Measurements from ENCODE around the gene IRF7.

Gene IRF7

DNA sequence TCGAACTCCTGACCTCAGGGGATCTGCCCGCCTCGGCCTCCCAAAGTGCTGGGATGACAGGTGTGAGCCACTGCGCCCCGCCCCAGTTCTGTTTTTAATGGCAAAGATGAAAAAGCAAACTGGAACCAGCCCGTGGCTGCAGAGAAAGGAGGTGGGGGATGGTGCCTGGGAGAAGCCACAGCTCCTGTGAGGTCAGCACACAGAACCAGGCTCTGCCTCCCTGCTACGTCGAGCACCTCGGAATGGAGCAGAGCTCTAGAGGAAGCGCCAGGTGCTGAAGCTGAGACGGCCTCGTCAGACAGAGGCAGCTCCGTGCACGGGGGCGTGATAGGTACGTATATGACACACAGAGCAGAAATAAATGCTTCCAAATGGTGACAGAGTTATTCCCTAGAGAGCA, 29.8 kb upstream of the IRF7 start:
- Histone ChIP-seq H3K4me2 (ENCODE audit: low read length) (no peak overlapping the region), H3K27me3 (ENCODE audit: low read depth, low read length) (no peaks in the 10 kb centered on the region), H4K20me1 (ENCODE audit: insufficient read depth, low read length) (no peaks in the 10 kb centered on the region), H3K36me3 (replicated peaks; ENCODE audit: low read depth, low read length) (peaks cover 10% of the 10 kb centered on the region), H3K79me2 (ENCODE audit: low read length) (no peaks in the 10 kb centered on the region), H3K9me3 (ENCODE audit: insufficient read depth, low read length) (no peaks in the 10 kb centered on the region), H2AFZ (ENCODE audit: low read depth, low read length) (no peak overlapping the region), H3K27ac (ENCODE audit: low read length) (no peak overlapping the region), H3K4me1 (ENCODE audit: low read length) (no peaks in the 10 kb centered on the region), H3K4me3 (ENCODE audit: low read length) (no peak overlapping the region), H3K9ac (ENCODE audit: low read length) (no peak overlapping the region)
- TF ChIP-seq, protein P1, sequence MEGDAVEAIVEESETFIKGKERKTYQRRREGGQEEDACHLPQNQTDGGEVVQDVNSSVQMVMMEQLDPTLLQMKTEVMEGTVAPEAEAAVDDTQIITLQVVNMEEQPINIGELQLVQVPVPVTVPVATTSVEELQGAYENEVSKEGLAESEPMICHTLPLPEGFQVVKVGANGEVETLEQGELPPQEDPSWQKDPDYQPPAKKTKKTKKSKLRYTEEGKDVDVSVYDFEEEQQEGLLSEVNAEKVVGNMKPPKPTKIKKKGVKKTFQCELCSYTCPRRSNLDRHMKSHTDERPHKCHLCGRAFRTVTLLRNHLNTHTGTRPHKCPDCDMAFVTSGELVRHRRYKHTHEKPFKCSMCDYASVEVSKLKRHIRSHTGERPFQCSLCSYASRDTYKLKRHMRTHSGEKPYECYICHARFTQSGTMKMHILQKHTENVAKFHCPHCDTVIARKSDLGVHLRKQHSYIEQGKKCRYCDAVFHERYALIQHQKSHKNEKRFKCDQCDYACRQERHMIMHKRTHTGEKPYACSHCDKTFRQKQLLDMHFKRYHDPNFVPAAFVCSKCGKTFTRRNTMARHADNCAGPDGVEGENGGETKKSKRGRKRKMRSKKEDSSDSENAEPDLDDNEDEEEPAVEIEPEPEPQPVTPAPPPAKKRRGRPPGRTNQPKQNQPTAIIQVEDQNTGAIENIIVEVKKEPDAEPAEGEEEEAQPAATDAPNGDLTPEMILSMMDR (IDR thresholded peaks at IDR 0.05; ENCODE audit: low read depth, low read length) = no peak
- TF ChIP-seq EZH2phosphoT487 (IDR thresholded peaks at IDR 0.05; ENCODE audit: low read depth) = no peak

DNA sequence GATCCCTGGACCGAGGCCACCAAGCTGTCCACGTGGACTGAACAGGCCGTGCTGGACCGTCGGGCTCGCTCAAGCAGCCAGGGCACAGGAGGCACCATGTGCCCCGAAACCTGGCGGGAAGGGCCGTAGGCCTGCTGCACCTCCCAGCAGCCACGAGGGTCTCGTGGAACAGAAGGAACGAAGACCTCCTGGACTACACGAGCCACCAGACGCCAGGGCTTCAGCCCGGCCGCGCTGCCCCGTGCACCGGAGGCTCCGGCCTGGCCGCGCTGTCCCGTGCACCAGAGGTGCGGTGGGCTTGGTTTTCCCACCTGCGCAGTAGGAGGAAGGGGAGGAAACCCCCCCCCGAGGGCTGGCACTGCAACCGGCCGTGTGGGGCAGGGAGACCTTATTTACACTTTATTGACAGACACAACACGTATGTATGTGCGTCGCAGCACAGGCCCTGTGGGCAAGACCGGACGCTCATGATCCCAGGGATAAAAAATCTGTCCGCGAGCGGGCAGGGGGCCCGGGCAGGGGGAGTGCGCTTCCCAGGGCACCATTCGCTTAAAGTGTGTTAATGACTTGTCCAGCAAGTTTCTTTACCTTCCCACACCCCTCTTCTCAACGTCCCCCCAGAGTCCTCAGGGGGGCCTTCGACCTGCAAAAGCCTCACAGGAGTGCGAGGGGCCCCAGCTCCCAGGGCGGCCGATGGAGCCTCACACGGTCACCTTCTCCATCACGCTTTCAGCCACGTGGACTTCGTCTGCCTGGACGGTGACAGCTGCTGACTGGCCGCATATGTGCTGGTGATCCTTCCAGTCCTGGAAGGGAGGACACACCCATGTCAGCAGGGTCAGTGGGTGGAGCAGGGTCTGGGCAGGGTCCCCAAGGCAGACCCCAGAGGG, 28.3 kb upstream of the IRF7 start:
- no peaks in the 10 kb centered on the region for H3K4me1 ChIP-seq (ENCODE audit: low read length)
- no peak overlapping the region for H3K27ac ChIP-seq (ENCODE audit: low read length)
- H2AFZ ChIP-seq (ENCODE audit: low read depth, low read length) = no peak overlapping the region
- no peak overlapping the region for H3K4me2 ChIP-seq (ENCODE audit: low read length)
- no peak overlapping the region for H3K4me3 ChIP-seq (ENCODE audit: low read length)
- no peak overlapping the region for H3K9ac ChIP-seq (ENCODE audit: low read length)
- no peaks in the 10 kb centered on the region for H4K20me1 ChIP-seq (ENCODE audit: insufficient read depth, low read length)
- peaks cover 10% of the 10 kb centered on the region for H3K36me3 ChIP-seq (replicated peaks; ENCODE audit: low read depth, low read length)
- no peaks in the 10 kb centered on the region for H3K9me3 ChIP-seq (ENCODE audit: insufficient read depth, low read length)
- TF ChIP-seq, protein P1 (IDR thresholded peaks at IDR 0.05; ENCODE audit: low read depth, low read length) = no peak
- no peak for TF ChIP-seq EZH2phosphoT487 (IDR thresholded peaks at IDR 0.05; ENCODE audit: low read depth)
- no peaks in the 10 kb centered on the region for H3K27me3 ChIP-seq (ENCODE audit: low read depth, low read length)
- no peaks in the 10 kb centered on the region for H3K79me2 ChIP-seq (ENCODE audit: low read length)

DNA sequence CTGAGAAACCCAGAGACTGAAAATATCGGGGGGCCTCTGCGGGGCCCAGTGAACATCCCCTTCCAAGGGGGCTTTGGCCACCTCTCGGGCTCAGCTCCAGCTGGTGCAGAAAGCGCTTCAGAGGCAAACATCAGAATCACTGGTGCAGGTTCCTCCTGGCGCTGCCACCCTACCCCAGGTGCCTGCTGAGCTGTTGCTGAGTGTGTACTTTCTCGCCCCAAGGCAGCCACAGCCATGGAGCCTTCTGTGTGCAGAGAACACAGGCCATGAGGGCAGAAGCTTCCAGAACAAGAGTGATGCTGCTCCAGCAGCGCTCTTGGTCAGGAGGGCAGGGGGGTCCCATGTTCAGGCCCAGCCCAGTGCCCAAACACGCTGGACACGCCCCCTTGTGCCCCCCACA, 27.6 kb upstream of the IRF7 start:
- Histone ChIP-seq H3K4me2 (ENCODE audit: low read length) (no peak overlapping the region), H3K79me2 (ENCODE audit: low read length) (no peaks in the 10 kb centered on the region), H3K36me3 (replicated peaks; ENCODE audit: low read depth, low read length) (peaks cover 10% of the 10 kb centered on the region), H3K9me3 (ENCODE audit: insufficient read depth, low read length) (no peaks in the 10 kb centered on the region), H3K9ac (ENCODE audit: low read length) (no peak overlapping the region), H3K27me3 (ENCODE audit: low read depth, low read length) (no peaks in the 10 kb centered on the region), H2AFZ (ENCODE audit: low read depth, low read length) (no peak overlapping the region), H3K4me3 (ENCODE audit: low read length) (no peak overlapping the region), H3K4me1 (ENCODE audit: low read length) (no peaks in the 10 kb centered on the region), H4K20me1 (ENCODE audit: insufficient read depth, low read length) (no peaks in the 10 kb centered on the region), H3K27ac (ENCODE audit: low read length) (no peak overlapping the region)
- no peak for TF ChIP-seq EZH2phosphoT487 (IDR thresholded peaks at IDR 0.05; ENCODE audit: low read depth)
- TF ChIP-seq, protein P1 (IDR thresholded peaks at IDR 0.05; ENCODE audit: low read depth, low read length) = no peak

GRCh38 chr11:641806-642370, 26.1 kb upstream of the IRF7 start:
- H3K79me2 ChIP-seq (ENCODE audit: low read length) = no peaks in the 10 kb centered on the region
- no peak overlapping the region for H3K4me2 ChIP-seq (ENCODE audit: low read length)
- H3K4me1 ChIP-seq (ENCODE audit: low read length) = no peaks in the 10 kb centered on the region

More at GRCh38 chr11:641806-642370, 26.1 kb upstream of the IRF7 start:
- Histone ChIP-seq H3K27ac (ENCODE audit: low read length) (no peak overlapping the region), H3K9me3 (ENCODE audit: insufficient read depth, low read length) (no peaks in the 10 kb centered on the region), H3K27me3 (ENCODE audit: low read depth, low read length) (no peaks in the 10 kb centered on the region), H3K36me3 (replicated peaks; ENCODE audit: low read depth, low read length) (peaks cover 10% of the 10 kb centered on the region), H3K4me3 (ENCODE audit: low read length) (no peak overlapping the region), H4K20me1 (ENCODE audit: insufficient read depth, low read length) (no peaks in the 10 kb centered on the region), H3K9ac (ENCODE audit: low read length) (no peak overlapping the region), H2AFZ (ENCODE audit: low read depth, low read length) (no peak overlapping the region)
- no peak for TF ChIP-seq EZH2phosphoT487 (IDR thresholded peaks at IDR 0.05; ENCODE audit: low read depth)
- TF ChIP-seq, protein P1 (IDR thresholded peaks at IDR 0.05; ENCODE audit: low read depth, low read length) = no peak
